ENCODE measurements around the gene HHAT.

DNA sequence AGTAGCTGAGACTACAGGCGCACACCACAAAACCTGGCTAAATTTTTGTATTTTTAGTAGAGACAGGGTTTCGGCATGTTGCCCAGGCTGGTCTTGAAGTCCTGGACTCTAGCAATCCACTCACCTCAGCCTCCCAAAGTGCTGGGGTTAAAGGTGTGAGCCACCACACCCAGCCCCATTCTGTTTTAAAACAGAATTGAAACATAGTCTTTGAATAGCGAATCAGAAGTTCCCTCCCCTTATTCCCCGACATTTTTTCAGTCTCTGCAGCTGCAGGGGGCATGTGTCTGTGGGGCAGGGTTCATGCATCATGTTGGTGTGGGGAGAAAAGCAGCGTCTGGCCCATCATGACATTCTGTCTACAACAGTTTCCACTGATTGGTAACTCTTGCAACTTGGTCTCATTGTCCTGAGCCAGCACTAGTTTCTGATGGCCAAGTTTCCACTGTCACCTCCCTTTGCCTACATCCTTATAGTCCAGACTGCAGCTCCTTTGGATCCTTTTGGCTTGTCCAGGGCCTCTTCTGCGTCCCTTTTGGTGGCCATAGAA lies 15.6 kb upstream of the HHAT start:
- TF ChIP-seq, protein P1, sequence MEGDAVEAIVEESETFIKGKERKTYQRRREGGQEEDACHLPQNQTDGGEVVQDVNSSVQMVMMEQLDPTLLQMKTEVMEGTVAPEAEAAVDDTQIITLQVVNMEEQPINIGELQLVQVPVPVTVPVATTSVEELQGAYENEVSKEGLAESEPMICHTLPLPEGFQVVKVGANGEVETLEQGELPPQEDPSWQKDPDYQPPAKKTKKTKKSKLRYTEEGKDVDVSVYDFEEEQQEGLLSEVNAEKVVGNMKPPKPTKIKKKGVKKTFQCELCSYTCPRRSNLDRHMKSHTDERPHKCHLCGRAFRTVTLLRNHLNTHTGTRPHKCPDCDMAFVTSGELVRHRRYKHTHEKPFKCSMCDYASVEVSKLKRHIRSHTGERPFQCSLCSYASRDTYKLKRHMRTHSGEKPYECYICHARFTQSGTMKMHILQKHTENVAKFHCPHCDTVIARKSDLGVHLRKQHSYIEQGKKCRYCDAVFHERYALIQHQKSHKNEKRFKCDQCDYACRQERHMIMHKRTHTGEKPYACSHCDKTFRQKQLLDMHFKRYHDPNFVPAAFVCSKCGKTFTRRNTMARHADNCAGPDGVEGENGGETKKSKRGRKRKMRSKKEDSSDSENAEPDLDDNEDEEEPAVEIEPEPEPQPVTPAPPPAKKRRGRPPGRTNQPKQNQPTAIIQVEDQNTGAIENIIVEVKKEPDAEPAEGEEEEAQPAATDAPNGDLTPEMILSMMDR (IDR thresholded peaks at IDR 0.05) = no peak
- TF ChIP-seq POLR2A (IDR thresholded peaks at IDR 0.05) = no peak
- no peak for TF ChIP-seq POLR2AphosphoS5 (IDR thresholded peaks at IDR 0.05)

Measured in breast epithelium (tissue), 3 donors.